ENCODE data around the gene PEX7.

Gene PEX7

GRCh38 chr6:136783495-136784270, 38.7 kb upstream of the PEX7 start:
- Histone ChIP-seq H3K14ac (ENCODE audit: low read length) (no peak overlapping the region), H2BK120ac (ENCODE audit: low read depth, low read length) (no peak overlapping the region), H3K27me3 (ENCODE audit: control insufficient read depth in 3 of 3, insufficient read depth in 3 of 3, low read depth in 1 of 3, low read length in 3 of 3) (peaks cover 0 to 24% (median 0%) of the 10 kb centered on the region in 3 experiments), H3K9me3 (replicated peaks in 1 of 2; ENCODE audit: control insufficient read depth in 2 of 2, insufficient read depth in 1 of 2, low read depth in 1 of 2, low read length in 2 of 2) (no peaks in the 10 kb centered on the region), H3K4me1 (ENCODE audit: control insufficient read depth in 2 of 2, insufficient read depth in 1 of 2, low read depth in 1 of 2, low read length in 2 of 2) (peaks cover 0 to 2% of the 10 kb centered on the region in 2 donors), H3K79me1 (ENCODE audit: low read depth, low read length) (no peaks in the 10 kb centered on the region), H3K4me2 (ENCODE audit: insufficient read depth, low read length, poor library complexity, severe bottlenecking) (no peak overlapping the region), H2BK15ac (ENCODE audit: low read length) (no peak overlapping the region), H3K27ac (replicated peaks; ENCODE audit: low read length) (no peak overlapping the region), H4K91ac (ENCODE audit: low read depth, low read length, poor library complexity) (no peak overlapping the region), H3K36me3 (replicated peaks in 1 of 2; ENCODE audit: control insufficient read depth in 2 of 2, insufficient read depth in 2 of 2, low read length in 2 of 2) (no peaks in the 10 kb centered on the region), H3K18ac (ENCODE audit: low read length) (no peak overlapping the region), H3K4me3 (ENCODE audit: low read length in 2 of 2) (no peak overlapping the region), H4K8ac (ENCODE audit: low read depth, low read length) (no peak overlapping the region), H2BK12ac (ENCODE audit: low read length) (no peak overlapping the region), H2AFZ (ENCODE audit: low read length) (no peak overlapping the region), H2BK5ac (ENCODE audit: low read length) (no peak overlapping the region), H3K4ac (ENCODE audit: low read length) (no peak overlapping the region), H3K9ac (ENCODE audit: low read depth, low read length, poor library complexity) (no peak overlapping the region), H3K23ac (ENCODE audit: low read depth, low read length, poor library complexity) (no peak overlapping the region), H2AK5ac (ENCODE audit: low read depth, low read length) (no peak overlapping the region)
- no peak for DNase-seq (ENCODE audit: low spot score)
- no CpG with 5 or more reads among the region's 9 CpGs for WGBS, 2 donors (ENCODE audit: extremely low coverage in 2 of 2, insufficient read length in 2 of 2, insufficient replicate concordance in 1 of 2)

- H4K91ac ChIP-seq (ENCODE audit: low read depth, low read length, poor library complexity), result no peak overlapping the region
- no peak overlapping the region for H3K18ac ChIP-seq (ENCODE audit: low read length)
- H2BK120ac ChIP-seq (ENCODE audit: low read depth, low read length), result no peak overlapping the region
- no peak overlapping the region for H3K4ac ChIP-seq (ENCODE audit: low read length)
- H3K9ac ChIP-seq (ENCODE audit: low read depth, low read length, poor library complexity), result no peak overlapping the region
- DNase-seq (ENCODE audit: low spot score), result no peak
- H2BK15ac ChIP-seq (ENCODE audit: low read length), result no peak overlapping the region
- H2AFZ ChIP-seq (ENCODE audit: low read length), result no peak overlapping the region
- no peak overlapping the region for H3K4me3 ChIP-seq (ENCODE audit: low read length in 2 of 2)
- H2BK5ac ChIP-seq (ENCODE audit: low read length), result no peak overlapping the region
- H3K27me3 ChIP-seq (ENCODE audit: control insufficient read depth in 3 of 3, insufficient read depth in 3 of 3, low read depth in 1 of 3, low read length in 3 of 3), result peaks cover 0 to 30% (median under 1%) of the 10 kb centered on the region in 3 experiments
- no peak overlapping the region for H2BK12ac ChIP-seq (ENCODE audit: low read length)
- no peak overlapping the region for H3K23ac ChIP-seq (ENCODE audit: low read depth, low read length, poor library complexity)
- H3K4me2 ChIP-seq (ENCODE audit: insufficient read depth, low read length, poor library complexity, severe bottlenecking), result no peak overlapping the region
- H3K14ac ChIP-seq (ENCODE audit: low read length), result no peak overlapping the region
- no peaks in the 10 kb centered on the region for H3K79me1 ChIP-seq (ENCODE audit: low read depth, low read length)
- H3K4me1 ChIP-seq (ENCODE audit: control insufficient read depth in 2 of 2, insufficient read depth in 1 of 2, low read depth in 1 of 2, low read length in 2 of 2), result peaks cover 0 to 2% of the 10 kb centered on the region in 2 donors
- H3K36me3 ChIP-seq (replicated peaks in 1 of 2; ENCODE audit: control insufficient read depth in 2 of 2, insufficient read depth in 2 of 2, low read length in 2 of 2), result no peaks in the 10 kb centered on the region
- no peak overlapping the region for H3K27ac ChIP-seq (replicated peaks; ENCODE audit: low read length)
- H4K8ac ChIP-seq (ENCODE audit: low read depth, low read length), result no peak overlapping the region
- no peaks in the 10 kb centered on the region for H3K9me3 ChIP-seq (replicated peaks in 1 of 2; ENCODE audit: control insufficient read depth in 2 of 2, insufficient read depth in 1 of 2, low read depth in 1 of 2, low read length in 2 of 2)
- WGBS, 2 donors (ENCODE audit: extremely low coverage in 2 of 2, insufficient read length in 2 of 2, insufficient replicate concordance in 1 of 2), result no CpG with 5 or more reads among the region's 8 CpGs
- no peak overlapping the region for H2AK5ac ChIP-seq (ENCODE audit: low read depth, low read length)
Measured at GRCh38 chr6:136784271-136784664, 38.1 kb upstream of the PEX7 start.

GRCh38 chr6:136784910-136785746, 37.3 kb upstream of the PEX7 start:
- H2BK5ac ChIP-seq (ENCODE audit: low read length), result no peak overlapping the region
- no peaks in the 10 kb centered on the region for H3K4me1 ChIP-seq (ENCODE audit: control insufficient read depth in 2 of 2, insufficient read depth in 1 of 2, low read depth in 1 of 2, low read length in 2 of 2)
- no peak overlapping the region for H3K14ac ChIP-seq (ENCODE audit: low read length)
- no peak overlapping the region for H3K18ac ChIP-seq (ENCODE audit: low read length)
- no peak overlapping the region for H2BK120ac ChIP-seq (ENCODE audit: low read depth, low read length)
- H3K23ac ChIP-seq (ENCODE audit: low read depth, low read length, poor library complexity), result no peak overlapping the region
- no peak overlapping the region for H3K4me2 ChIP-seq (ENCODE audit: insufficient read depth, low read length, poor library complexity, severe bottlenecking)
- no peak overlapping the region for H3K4ac ChIP-seq (ENCODE audit: low read length)
- no peaks in the 10 kb centered on the region for H3K79me1 ChIP-seq (ENCODE audit: low read depth, low read length)
- H2BK15ac ChIP-seq (ENCODE audit: low read length), result no peak overlapping the region
- H3K9me3 ChIP-seq (replicated peaks in 1 of 2; ENCODE audit: control insufficient read depth in 2 of 2, insufficient read depth in 1 of 2, low read depth in 1 of 2, low read length in 2 of 2), result no peaks in the 10 kb centered on the region
- WGBS, 2 donors (ENCODE audit: extremely low coverage in 2 of 2, insufficient read length in 2 of 2, insufficient replicate concordance in 1 of 2), result no CpG with 5 or more reads among the region's 10 CpGs
- no peak overlapping the region for H4K91ac ChIP-seq (ENCODE audit: low read depth, low read length, poor library complexity)
- no peak overlapping the region for H2AFZ ChIP-seq (ENCODE audit: low read length)
- no peak overlapping the region for H3K9ac ChIP-seq (ENCODE audit: low read depth, low read length, poor library complexity)
- H2AK5ac ChIP-seq (ENCODE audit: low read depth, low read length), result no peak overlapping the region
- no peaks in the 10 kb centered on the region for H3K36me3 ChIP-seq (replicated peaks in 1 of 2; ENCODE audit: control insufficient read depth in 2 of 2, insufficient read depth in 2 of 2, low read length in 2 of 2)
- no peak for DNase-seq (ENCODE audit: low spot score)
- H3K27me3 ChIP-seq (ENCODE audit: control insufficient read depth in 3 of 3, insufficient read depth in 3 of 3, low read depth in 1 of 3, low read length in 3 of 3), result peaks cover 0 to 38% (median 5%) of the 10 kb centered on the region in 3 experiments
- H4K8ac ChIP-seq (ENCODE audit: low read depth, low read length), result no peak overlapping the region
- no peak overlapping the region for H2BK12ac ChIP-seq (ENCODE audit: low read length)
- no peak overlapping the region for H3K4me3 ChIP-seq (ENCODE audit: low read length in 2 of 2)
- H3K27ac ChIP-seq (replicated peaks; ENCODE audit: low read length), result no peak overlapping the region

GRCh38 chr6:136786658-136787057, 35.7 kb upstream of the PEX7 start:
- H3K4me1 ChIP-seq (ENCODE audit: control insufficient read depth in 2 of 2, insufficient read depth in 1 of 2, low read depth in 1 of 2, low read length in 2 of 2), result peaks cover 2% of the 10 kb centered on the region in 2 donors
- no peak overlapping the region for H3K9ac ChIP-seq (ENCODE audit: low read depth, low read length, poor library complexity)
- H3K4me2 ChIP-seq (ENCODE audit: insufficient read depth, low read length, poor library complexity, severe bottlenecking), result no peak overlapping the region
- no peak overlapping the region for H2BK12ac ChIP-seq (ENCODE audit: low read length)
- no peak for DNase-seq (ENCODE audit: low spot score)
- no peak overlapping the region for H2BK120ac ChIP-seq (ENCODE audit: low read depth, low read length)
- H3K18ac ChIP-seq (ENCODE audit: low read length), result no peak overlapping the region
- no peak overlapping the region for H2AFZ ChIP-seq (ENCODE audit: low read length)
- no peak overlapping the region for H4K8ac ChIP-seq (ENCODE audit: low read depth, low read length)
- H2AK5ac ChIP-seq (ENCODE audit: low read depth, low read length), result no peak overlapping the region
- H3K27me3 ChIP-seq (ENCODE audit: control insufficient read depth in 3 of 3, insufficient read depth in 3 of 3, low read depth in 1 of 3, low read length in 3 of 3), result peaks cover 3 to 51% (median 14%) of the 10 kb centered on the region in 3 experiments
- H3K36me3 ChIP-seq (replicated peaks in 1 of 2; ENCODE audit: control insufficient read depth in 2 of 2, insufficient read depth in 2 of 2, low read length in 2 of 2), result no peaks in the 10 kb centered on the region
- H3K23ac ChIP-seq (ENCODE audit: low read depth, low read length, poor library complexity), result no peak overlapping the region
- H3K27ac ChIP-seq (replicated peaks; ENCODE audit: low read length), result no peak overlapping the region
- no peak overlapping the region for H4K91ac ChIP-seq (ENCODE audit: low read depth, low read length, poor library complexity)
- H3K4ac ChIP-seq (ENCODE audit: low read length), result no peak overlapping the region
- H2BK15ac ChIP-seq (ENCODE audit: low read length), result no peak overlapping the region
- H3K4me3 ChIP-seq (ENCODE audit: low read length in 2 of 2), result no peak overlapping the region
- no peak overlapping the region for H2BK5ac ChIP-seq (ENCODE audit: low read length)
- H3K79me1 ChIP-seq (ENCODE audit: low read depth, low read length), result no peaks in the 10 kb centered on the region
- WGBS, 2 donors (ENCODE audit: extremely low coverage in 2 of 2, insufficient read length in 2 of 2, insufficient replicate concordance in 1 of 2), result no CpG with 5 or more reads among the region's 6 CpGs
- H3K14ac ChIP-seq (ENCODE audit: low read length), result no peak overlapping the region
- H3K9me3 ChIP-seq (replicated peaks in 1 of 2; ENCODE audit: control insufficient read depth in 2 of 2, insufficient read depth in 1 of 2, low read depth in 1 of 2, low read length in 2 of 2), result no peaks in the 10 kb centered on the region
